HEK293 (cell line): ENCODE results near the gene GDF2.

ENCODE experiments used
- KLF9 ChIP-seq: fragments of 450-650 bp; formaldehyde crosslinking; IDR thresholded peaks from 2 replicates; pipeline ENCODE4 v1.5.1; 2016; ENCODE audit warnings: missing biosample characterization, missing genetic modification characterization, low read depth
- ZNF768 ChIP-seq: fragments of 450-650 bp; formaldehyde crosslinking; IDR thresholded peaks from 2 replicates; pipeline ENCODE4 v1.5.1; 2018; ENCODE audit warnings: missing biosample characterization, mild to moderate bottlenecking, missing genetic modification characterization
- TF ChIP-seq, protein P1 (sequence below): fragments of 450-650 bp; formaldehyde crosslinking; IDR thresholded peaks from 2 replicates; pipeline ENCODE4 v1.5.1; 2016; ENCODE audit warnings: missing biosample characterization, missing genetic modification characterization

DNA sequence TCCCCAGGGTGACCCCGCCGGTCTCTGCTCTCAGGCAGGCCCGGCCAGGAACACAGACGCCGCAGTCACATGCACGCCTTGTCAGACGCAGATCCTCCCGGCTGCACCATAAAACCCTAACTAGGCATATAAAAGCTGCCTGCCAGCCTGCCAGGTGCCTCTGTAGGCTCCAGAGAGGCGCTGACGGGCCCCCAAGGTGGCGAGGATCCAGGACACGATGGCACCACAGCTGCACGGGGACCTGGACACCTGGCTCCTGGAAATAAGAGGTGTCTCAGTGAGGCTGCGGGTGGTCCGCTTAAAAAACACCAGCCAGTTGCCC, 44.1 kb upstream of the GDF2 start:
- TF ChIP-seq, protein P1, sequence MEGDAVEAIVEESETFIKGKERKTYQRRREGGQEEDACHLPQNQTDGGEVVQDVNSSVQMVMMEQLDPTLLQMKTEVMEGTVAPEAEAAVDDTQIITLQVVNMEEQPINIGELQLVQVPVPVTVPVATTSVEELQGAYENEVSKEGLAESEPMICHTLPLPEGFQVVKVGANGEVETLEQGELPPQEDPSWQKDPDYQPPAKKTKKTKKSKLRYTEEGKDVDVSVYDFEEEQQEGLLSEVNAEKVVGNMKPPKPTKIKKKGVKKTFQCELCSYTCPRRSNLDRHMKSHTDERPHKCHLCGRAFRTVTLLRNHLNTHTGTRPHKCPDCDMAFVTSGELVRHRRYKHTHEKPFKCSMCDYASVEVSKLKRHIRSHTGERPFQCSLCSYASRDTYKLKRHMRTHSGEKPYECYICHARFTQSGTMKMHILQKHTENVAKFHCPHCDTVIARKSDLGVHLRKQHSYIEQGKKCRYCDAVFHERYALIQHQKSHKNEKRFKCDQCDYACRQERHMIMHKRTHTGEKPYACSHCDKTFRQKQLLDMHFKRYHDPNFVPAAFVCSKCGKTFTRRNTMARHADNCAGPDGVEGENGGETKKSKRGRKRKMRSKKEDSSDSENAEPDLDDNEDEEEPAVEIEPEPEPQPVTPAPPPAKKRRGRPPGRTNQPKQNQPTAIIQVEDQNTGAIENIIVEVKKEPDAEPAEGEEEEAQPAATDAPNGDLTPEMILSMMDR (tag by site-specific recombination): no peak
- TF ChIP-seq ZNF768 (tag by site-specific recombination) (no peak), KLF9 (tag by site-specific recombination) (no peak)
